ENCODE measurements around the gene MTHFR. TPM values are rescaled to one million over a fixed set of nuclear protein-coding genes. Genes with fewer than 3 reads are reported as not detected.
A peak's percentile ranks its signal among the peaks of the same experiment; 100 is the strongest.

MTHFR gene
- total RNA-seq, 1 experiment from 2014 or later: 22.6 TPM

DNA sequence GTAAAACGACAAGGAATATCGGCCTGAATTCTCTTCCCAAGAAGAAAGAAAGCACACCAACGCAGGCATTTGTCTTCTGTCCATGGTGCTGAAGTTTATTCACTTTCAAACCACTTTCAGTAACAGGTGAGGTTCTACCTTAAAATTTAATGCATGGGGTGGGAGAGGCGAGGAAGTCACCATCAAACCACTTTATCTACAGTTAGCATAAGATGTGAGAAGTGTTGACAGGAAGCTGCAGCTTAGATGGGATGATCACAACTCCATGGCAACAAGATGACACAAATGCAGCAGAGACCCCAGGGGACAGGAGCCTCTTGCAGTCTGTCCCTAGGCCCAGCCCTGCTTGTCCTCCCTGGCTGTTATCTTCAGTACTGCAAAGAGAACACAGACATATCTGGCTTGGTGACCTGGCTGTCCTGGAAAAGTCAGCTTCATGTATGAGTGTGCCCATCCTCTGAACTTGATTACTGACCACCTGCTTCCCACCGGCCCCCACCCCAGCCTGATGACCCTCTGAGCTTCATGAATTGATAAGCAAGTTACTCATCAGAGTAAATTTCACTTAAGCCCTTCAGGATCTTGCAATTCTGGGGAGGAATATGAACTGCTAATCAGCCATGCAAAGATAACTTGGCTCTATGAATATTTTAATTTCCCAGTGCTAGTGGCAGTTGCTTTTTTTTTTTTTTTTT lies 40.0 kb upstream of the MTHFR start:
- no peak for TF ChIP-seq JUN (CRISPR knock-in tag; IDR thresholded peaks at IDR 0.05)
- TF ChIP-seq, protein P1, sequence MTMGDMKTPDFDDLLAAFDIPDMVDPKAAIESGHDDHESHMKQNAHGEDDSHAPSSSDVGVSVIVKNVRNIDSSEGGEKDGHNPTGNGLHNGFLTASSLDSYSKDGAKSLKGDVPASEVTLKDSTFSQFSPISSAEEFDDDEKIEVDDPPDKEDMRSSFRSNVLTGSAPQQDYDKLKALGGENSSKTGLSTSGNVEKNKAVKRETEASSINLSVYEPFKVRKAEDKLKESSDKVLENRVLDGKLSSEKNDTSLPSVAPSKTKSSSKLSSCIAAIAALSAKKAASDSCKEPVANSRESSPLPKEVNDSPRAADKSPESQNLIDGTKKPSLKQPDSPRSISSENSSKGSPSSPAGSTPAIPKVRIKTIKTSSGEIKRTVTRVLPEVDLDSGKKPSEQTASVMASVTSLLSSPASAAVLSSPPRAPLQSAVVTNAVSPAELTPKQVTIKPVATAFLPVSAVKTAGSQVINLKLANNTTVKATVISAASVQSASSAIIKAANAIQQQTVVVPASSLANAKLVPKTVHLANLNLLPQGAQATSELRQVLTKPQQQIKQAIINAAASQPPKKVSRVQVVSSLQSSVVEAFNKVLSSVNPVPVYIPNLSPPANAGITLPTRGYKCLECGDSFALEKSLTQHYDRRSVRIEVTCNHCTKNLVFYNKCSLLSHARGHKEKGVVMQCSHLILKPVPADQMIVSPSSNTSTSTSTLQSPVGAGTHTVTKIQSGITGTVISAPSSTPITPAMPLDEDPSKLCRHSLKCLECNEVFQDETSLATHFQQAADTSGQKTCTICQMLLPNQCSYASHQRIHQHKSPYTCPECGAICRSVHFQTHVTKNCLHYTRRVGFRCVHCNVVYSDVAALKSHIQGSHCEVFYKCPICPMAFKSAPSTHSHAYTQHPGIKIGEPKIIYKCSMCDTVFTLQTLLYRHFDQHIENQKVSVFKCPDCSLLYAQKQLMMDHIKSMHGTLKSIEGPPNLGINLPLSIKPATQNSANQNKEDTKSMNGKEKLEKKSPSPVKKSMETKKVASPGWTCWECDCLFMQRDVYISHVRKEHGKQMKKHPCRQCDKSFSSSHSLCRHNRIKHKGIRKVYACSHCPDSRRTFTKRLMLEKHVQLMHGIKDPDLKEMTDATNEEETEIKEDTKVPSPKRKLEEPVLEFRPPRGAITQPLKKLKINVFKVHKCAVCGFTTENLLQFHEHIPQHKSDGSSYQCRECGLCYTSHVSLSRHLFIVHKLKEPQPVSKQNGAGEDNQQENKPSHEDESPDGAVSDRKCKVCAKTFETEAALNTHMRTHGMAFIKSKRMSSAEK (CRISPR knock-in tag; IDR thresholded peaks at IDR 0.05; ENCODE audit: borderline replicate concordance): no peak
- TF ChIP-seq PREB (CRISPR knock-in tag; IDR thresholded peaks at IDR 0.05; ENCODE audit: borderline replicate concordance): no peak
- TF ChIP-seq ARID4B (CRISPR knock-in tag; IDR thresholded peaks at IDR 0.05; ENCODE audit: borderline replicate concordance): no peak
- TF ChIP-seq, protein P2, sequence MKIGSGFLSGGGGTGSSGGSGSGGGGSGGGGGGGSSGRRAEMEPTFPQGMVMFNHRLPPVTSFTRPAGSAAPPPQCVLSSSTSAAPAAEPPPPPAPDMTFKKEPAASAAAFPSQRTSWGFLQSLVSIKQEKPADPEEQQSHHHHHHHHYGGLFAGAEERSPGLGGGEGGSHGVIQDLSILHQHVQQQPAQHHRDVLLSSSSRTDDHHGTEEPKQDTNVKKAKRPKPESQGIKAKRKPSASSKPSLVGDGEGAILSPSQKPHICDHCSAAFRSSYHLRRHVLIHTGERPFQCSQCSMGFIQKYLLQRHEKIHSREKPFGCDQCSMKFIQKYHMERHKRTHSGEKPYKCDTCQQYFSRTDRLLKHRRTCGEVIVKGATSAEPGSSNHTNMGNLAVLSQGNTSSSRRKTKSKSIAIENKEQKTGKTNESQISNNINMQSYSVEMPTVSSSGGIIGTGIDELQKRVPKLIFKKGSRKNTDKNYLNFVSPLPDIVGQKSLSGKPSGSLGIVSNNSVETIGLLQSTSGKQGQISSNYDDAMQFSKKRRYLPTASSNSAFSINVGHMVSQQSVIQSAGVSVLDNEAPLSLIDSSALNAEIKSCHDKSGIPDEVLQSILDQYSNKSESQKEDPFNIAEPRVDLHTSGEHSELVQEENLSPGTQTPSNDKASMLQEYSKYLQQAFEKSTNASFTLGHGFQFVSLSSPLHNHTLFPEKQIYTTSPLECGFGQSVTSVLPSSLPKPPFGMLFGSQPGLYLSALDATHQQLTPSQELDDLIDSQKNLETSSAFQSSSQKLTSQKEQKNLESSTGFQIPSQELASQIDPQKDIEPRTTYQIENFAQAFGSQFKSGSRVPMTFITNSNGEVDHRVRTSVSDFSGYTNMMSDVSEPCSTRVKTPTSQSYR (CRISPR knock-in tag; IDR thresholded peaks at IDR 0.05): no peak
- TF ChIP-seq SP1 (CRISPR knock-in tag; conservative IDR thresholded peaks at IDR 0.05): no peak
- TF ChIP-seq, protein P3, sequence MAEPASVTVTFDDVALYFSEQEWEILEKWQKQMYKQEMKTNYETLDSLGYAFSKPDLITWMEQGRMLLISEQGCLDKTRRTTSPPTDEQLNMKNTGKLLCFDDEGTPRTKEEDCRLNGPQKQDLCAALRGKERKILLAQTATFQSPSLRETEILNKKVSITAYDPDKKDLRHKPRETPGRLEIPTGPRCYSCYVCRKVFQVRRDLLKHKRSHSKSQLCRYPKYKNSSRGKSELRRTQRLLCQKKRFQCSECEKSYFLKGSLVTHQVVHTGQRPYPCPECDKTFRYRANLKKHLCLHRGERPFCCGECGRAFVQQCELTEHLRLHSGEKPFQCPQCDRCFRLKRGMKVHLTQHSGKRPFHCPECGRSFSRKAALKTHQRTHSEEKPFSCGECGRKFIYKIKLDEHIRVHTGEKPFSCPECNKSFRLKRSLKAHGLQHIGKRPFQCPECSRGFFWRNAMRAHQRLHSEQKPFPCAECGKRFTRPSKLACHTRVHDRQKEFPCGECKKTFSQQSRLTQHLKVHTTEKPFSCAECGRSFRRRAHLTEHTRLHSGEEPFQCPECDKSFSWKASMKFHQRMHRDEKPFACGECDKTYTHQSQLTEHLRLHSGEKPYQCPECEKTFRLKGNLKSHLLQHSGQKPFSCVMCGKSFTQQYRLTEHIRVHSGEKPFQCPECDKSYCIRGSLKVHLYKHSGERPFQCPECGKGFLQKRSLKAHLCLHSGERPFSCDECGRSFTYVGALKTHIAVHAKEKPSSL (CRISPR knock-in tag; conservative IDR thresholded peaks at IDR 0.05): no peak
- no peak for TF ChIP-seq FOXK1 (CRISPR knock-in tag; IDR thresholded peaks at IDR 0.05)
- TF ChIP-seq ZNF121 (CRISPR knock-in tag; IDR thresholded peaks at IDR 0.05): no peak
- TF ChIP-seq ETV6 (CRISPR knock-in tag; IDR thresholded peaks at IDR 0.05): no peak
- TF ChIP-seq GTF2I (CRISPR knock-in tag; conservative IDR thresholded peaks at IDR 0.05): no peak
- TF ChIP-seq SOX15 (CRISPR knock-in tag; IDR thresholded peaks at IDR 0.05): no peak
- TF ChIP-seq EMX1 (CRISPR knock-in tag; IDR thresholded peaks at IDR 0.05): no peak
- no peak for TF ChIP-seq ELF4 (CRISPR knock-in tag; IDR thresholded peaks at IDR 0.05; ENCODE audit: low read depth)
- TF ChIP-seq, protein P4, sequence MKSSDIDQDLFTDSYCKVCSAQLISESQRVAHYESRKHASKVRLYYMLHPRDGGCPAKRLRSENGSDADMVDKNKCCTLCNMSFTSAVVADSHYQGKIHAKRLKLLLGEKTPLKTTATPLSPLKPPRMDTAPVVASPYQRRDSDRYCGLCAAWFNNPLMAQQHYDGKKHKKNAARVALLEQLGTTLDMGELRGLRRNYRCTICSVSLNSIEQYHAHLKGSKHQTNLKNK (CRISPR knock-in tag; IDR thresholded peaks at IDR 0.05): no peak
- TF ChIP-seq JAZF1 (CRISPR knock-in tag; IDR thresholded peaks at IDR 0.05): no peak
- ChIA-PET CTCF (interaction anchor here (0.6 to 1.4 kb wide), 4 partner anchors 10 to 196 kb away, joined by 3 to 5 read pairs (median 3); no protein-coding TSS in a partner anchor), POLR2A (interaction anchor here (0.7 kb wide), 1 partner anchor 244 kb away, joined by 5 read pairs; no protein-coding TSS in a partner anchor)
- Mint-ChIP-seq H3K9me3 (no peaks in the 10 kb centered on the region), H3K4me3 (no peak overlapping the region), H3K36me3 (peaks cover 36% of the 10 kb centered on the region), H3K27ac (no peak overlapping the region), H3K4me1 (no peaks in the 10 kb centered on the region), H3K27me3 (ENCODE audit: low read depth) (no peaks in the 10 kb centered on the region; the same call in 1 of the 2 replicates)
- no peak for DNase-seq (ENCODE audit: low spot score)
- 0 out of 2 replicates have a peak, but pooled peaks have one; percentile 20 for ATAC-seq

Data from WTC11 (cell line).